HG03064 (cell line): ENCODE measurements around the gene TRIM40.
"Not testable (repeated sequence)": the region's sequence is repeated elsewhere in the genome, so short reads cannot be mapped to it uniquely, and the experiment has no call there.

Experiments
- ATAC-seq: cut with Tn5 transposase; IDR thresholded peaks from one replicate; pipeline ENCODE4 v1.9.1; 2021; ENCODE audit warnings: low read depth; ENCODE audit not compliant: unreplicated experiment

Gene TRIM40

GRCh38 chr6:30162265-30163089 lies 26.5 kb downstream of the TRIM40 start:
- no peak for ATAC-seq

- ATAC-seq: no peak
Observed at GRCh38 chr6:30163090-30163917, 27.4 kb downstream of the TRIM40 start, which contains the start of gene TRIM15. Gene TRIM15, plus strand, starts transcription at chr6:30163546. Its CDS starts 139 bp downstream, at chr6:30163685.

GRCh38 chr6:30163918-30164654 lies 28.1 kb downstream of the TRIM40 start:
- ATAC-seq: no peak

- no peak for ATAC-seq
Observed at GRCh38 chr6:30164714-30165113, 28.8 kb downstream of the TRIM40 start.

GRCh38 chr6:30165238-30165637 lies 29.3 kb downstream of the TRIM40 start:
- not testable (repeated sequence) for ATAC-seq

GRCh38 chr6:30167101-30167500 lies 31.2 kb downstream of the TRIM40 start:
- no peak for ATAC-seq

GRCh38 chr6:30168741-30169140 lies 32.8 kb downstream of the TRIM40 start:
- ATAC-seq: no peak

- ATAC-seq: no peak
Observed at GRCh38 chr6:30169658-30170614, 34.0 kb downstream of the TRIM40 start.

- ATAC-seq: no peak
Observed at GRCh38 chr6:30171677-30172471, 35.9 kb downstream of the TRIM40 start.

GRCh38 chr6:30172681-30173080 lies 36.7 kb downstream of the TRIM40 start:
- no peak for ATAC-seq

- no peak for ATAC-seq
Observed at GRCh38 chr6:30175765-30176164, 39.8 kb downstream of the TRIM40 start.

- ATAC-seq: no peak
Observed at GRCh38 chr6:30178837-30179236, 42.9 kb downstream of the TRIM40 start.

GRCh38 chr6:30180145-30180544 lies 44.2 kb downstream of the TRIM40 start:
- no peak for ATAC-seq

- ATAC-seq: no peak
Observed at GRCh38 chr6:30184417-30185031, 48.6 kb downstream of the TRIM40 start.

GRCh38 chr6:30185846-30186484 lies 50.0 kb downstream of the TRIM40 start:
- no peak for ATAC-seq

- no peak for ATAC-seq
Observed at GRCh38 chr6:30188541-30188940, 52.6 kb downstream of the TRIM40 start.

GRCh38 chr6:30192076-30192475 lies 56.1 kb downstream of the TRIM40 start:
- no peak for ATAC-seq
